GM10248 (cell line): ENCODE data around the gene EHBP1L1.

Experiments used
- CTCF ChIA-PET: fragments of 300-600 bp; sonication (Branson Sonifier 250); formaldehyde crosslinking; extraction: SDS; loops from one replicate; lab custom pipeline; 2021; ENCODE audit warnings: antibody characterized with exemption; lab: Yijun Ruan, JAX
- POLR2A ChIA-PET: fragments of 350-650 bp; sonication (Branson Sonifier 250); formaldehyde crosslinking; extraction: SDS; loops from one replicate; lab custom pipeline; 2020; ENCODE audit warnings: antibody characterized with exemption; lab: Yijun Ruan, JAX
- DNase-seq: peaks from one replicate; pipeline ENCODE4 v3.0.0; 2012; ENCODE audit errors: extremely low spot score
- TF ChIP-seq, protein P1 (sequence below): IDR thresholded peaks from 2 replicates; pipeline ENCODE4 v1.5.1; 2012; ENCODE audit warnings: mild to moderate bottlenecking, low read depth; ENCODE audit errors: extremely low read depth, missing control alignments, control extremely low read depth

Gene EHBP1L1

DNA sequence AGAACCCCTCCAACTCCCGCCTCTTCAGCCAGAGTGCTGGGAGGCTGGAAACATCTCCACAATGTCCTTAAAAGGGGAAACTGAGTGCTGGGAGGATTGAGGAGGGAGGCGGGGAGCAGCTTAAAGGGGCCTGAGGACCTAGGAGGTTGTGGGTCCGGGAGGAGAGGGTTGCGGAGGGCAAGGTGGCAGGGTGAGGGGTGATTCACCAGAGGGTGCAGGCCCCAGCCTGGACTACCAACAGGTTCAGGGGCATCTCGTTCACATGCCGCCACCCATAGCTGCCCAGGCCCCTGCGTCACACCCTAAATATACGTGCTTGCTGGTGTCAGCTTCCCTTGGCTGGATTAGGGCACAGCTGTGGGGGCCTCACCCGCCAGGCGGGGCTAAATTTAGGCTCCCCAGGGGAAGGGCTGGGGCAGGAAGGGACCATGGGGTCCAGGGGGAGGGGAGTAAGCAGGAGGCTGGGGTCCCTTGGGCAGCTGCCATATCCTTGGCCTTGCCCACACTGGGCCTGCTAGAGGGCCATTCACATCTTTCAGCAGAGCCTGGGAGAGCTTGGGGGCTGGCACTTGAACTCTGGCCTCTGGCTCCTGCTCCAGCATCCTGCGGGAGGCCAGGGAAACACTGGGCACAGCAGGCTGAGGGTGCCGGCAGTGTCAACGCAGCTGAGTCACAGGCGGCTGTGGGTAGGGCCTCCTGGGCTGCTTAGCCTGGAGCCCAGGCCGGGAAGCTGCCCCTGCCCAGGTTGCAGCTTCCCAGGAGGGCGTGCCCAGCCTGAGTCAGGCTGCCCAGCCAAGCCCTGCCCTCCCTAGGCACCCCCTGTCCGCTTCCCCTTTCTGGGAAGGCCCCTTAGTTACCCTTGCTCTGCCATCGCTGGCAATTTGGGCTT lies 1.3 kb downstream of the EHBP1L1 start:
- DNase-seq = no peak
- TF ChIP-seq, protein P1, sequence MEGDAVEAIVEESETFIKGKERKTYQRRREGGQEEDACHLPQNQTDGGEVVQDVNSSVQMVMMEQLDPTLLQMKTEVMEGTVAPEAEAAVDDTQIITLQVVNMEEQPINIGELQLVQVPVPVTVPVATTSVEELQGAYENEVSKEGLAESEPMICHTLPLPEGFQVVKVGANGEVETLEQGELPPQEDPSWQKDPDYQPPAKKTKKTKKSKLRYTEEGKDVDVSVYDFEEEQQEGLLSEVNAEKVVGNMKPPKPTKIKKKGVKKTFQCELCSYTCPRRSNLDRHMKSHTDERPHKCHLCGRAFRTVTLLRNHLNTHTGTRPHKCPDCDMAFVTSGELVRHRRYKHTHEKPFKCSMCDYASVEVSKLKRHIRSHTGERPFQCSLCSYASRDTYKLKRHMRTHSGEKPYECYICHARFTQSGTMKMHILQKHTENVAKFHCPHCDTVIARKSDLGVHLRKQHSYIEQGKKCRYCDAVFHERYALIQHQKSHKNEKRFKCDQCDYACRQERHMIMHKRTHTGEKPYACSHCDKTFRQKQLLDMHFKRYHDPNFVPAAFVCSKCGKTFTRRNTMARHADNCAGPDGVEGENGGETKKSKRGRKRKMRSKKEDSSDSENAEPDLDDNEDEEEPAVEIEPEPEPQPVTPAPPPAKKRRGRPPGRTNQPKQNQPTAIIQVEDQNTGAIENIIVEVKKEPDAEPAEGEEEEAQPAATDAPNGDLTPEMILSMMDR = no peak
- ChIA-PET CTCF (interaction anchor here (1.6 to 22.1 kb wide), 6 partner anchors 11 to 40 kb away, joined by 3 to 351 read pairs (median 10); partner anchors contain the start of genes KCNK7, MAP3K11 and PCNX3), POLR2A (interaction anchor here (0.9 to 2.4 kb wide), 5 partner anchors 9 to 154 kb away, joined by 3 to 9 read pairs (median 5); partner anchors contain the start of gene NEAT1)

DNA sequence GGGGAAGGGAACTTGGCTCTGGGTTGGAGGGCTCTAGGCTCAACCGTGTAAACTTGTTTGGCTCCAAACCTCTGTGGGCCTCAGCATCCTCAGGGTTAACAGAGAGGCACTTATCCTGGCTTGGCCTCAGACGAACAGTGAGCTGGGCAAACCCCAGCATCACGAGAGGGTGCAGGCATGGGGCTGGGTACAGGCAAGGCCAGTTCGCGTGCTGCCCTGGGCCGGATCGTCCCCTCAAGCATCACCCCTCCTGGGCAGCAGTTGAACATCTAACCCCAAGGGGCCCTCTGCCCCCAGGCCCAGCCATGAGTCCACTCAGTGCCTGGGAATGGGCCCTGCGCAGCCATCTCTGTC lies 1.9 kb downstream of the EHBP1L1 start:
- ChIA-PET POLR2A (interaction anchor here (1.9 kb wide), 1 partner anchor 72 kb away, joined by 9 read pairs; no protein-coding TSS in a partner anchor), CTCF (interaction anchor here (1.6 to 22.1 kb wide), 4 partner anchors 10 to 38 kb away, joined by 3 to 351 read pairs (median 35); partner anchors contain the start of genes KCNK7, MAP3K11 and PCNX3)
- TF ChIP-seq, protein P1 = no peak
- DNase-seq = no peak

DNA sequence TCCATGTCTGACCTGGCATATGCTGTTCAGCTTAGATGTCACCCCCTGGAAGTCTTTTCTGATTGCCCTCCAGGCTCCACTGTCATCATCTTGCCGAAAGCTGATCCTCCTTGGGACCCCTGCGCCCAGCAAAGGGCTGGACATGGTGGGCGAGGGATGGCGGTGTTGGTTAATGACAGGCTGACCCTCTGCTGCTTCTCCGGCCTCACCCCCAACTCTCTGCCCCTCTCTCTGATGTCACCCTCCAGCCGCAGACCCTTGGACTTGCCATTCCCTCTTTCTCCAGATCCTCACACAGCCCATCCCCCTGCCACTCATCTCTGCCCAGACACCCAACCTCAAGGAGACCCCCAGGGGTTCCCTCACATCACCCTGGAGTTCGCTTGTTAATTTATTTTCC lies 2.3 kb downstream of the EHBP1L1 start:
- ChIA-PET CTCF (interaction anchor here (1.6 to 22.1 kb wide), 3 partner anchors 10 to 39 kb away, joined by 3 to 351 read pairs (median 58); partner anchors contain the start of genes KCNK7, MAP3K11 and PCNX3), POLR2A (no interaction called here)
- TF ChIP-seq, protein P1 = no peak
- DNase-seq = no peak

DNA sequence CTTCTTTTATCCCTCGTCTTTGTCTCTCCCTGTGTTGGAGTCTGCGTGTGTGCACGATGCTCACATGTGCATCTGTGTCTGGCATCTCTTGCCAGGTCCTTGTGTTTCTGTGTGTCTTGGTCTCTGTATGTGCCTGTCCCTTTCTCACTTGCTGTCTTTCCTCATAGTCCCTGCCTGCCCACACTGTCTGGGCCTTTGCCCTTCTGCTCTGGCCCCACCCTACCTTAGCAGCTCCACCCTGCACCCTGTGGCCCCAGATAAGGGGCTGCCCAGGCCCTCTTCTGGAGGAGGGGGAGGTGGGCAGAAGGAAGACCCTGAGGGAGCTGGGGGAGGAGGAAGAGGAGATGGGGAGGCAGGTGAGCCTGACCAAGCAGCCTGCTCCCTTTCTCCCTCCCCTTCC lies 2.8 kb downstream of the EHBP1L1 start:
- POLR2A ChIA-PET = interaction anchor here (0.6 kb wide), 1 partner anchor 9 kb away, joined by 3 read pairs; no protein-coding TSS in a partner anchor
- CTCF ChIA-PET = interaction anchor here (1.6 to 22.1 kb wide), 2 partner anchors 25 to 39 kb away, joined by 3 to 351 read pairs; partner anchors contain the start of genes KCNK7, MAP3K11 and PCNX3
- no peak for DNase-seq
- TF ChIP-seq, protein P1 = no peak

DNA sequence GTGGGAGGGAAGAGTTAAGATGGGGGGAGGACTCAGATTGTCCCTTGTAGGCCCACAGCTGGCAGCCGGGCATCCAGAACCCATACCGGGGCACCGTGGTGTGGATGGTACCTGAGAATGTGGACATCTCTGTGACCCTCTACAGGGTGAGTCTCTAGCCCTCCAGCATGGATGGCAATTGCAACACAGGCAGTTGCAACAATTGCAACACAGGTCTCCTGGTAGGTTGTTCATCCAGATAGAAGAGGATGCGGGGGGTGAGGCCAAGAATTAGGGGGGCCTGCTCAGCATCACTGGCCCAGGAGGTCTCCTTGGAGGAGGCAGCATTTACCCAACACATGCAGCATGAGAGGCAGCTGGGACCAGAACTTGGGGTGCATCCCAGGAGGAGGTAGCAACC lies 3.4 kb downstream of the EHBP1L1 start:
- ChIA-PET CTCF (interaction anchor here (1.1 to 22.1 kb wide), 2 partner anchors 9 to 24 kb away, joined by 4 to 351 read pairs; partner anchors contain the start of genes KCNK7, MAP3K11 and PCNX3), POLR2A (interaction anchor here (0.6 kb wide), 1 partner anchor 8 kb away, joined by 3 read pairs; no protein-coding TSS in a partner anchor)
- DNase-seq = no peak
- TF ChIP-seq, protein P1 = no peak

DNA sequence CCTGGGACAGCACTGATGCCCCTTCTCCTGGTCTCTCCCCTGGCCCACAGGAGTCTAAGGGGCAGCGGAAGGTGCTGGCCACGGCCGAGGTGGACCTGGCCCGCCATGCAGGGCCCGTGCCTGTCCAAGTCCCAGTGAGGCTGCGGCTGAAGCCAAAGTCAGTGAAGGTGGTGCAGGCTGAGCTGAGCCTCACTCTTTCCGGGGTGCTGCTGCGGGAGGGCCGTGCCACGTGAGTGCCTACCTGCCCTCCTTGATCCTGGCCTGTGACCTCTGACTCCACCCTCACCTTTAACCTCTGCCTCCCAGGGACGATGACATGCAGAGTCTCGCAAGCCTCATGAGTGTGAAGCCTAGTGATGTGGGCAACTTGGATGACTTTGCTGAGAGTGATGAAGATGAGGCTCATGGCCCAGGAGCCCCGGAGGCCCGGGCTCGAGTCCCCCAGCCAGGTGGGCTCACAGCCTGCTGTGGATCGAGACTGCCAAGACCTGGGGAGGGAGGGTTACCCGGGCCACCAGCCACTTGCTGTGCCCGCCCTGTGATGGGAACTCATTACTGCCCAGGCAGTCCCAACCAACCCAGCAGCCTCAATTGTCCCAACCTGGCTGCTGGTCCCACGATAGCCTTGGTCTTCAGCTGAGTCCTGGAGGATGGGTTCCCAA lies 4.3 kb downstream of the EHBP1L1 start:
- no peak for DNase-seq
- ChIA-PET POLR2A (no interaction called here), CTCF (interaction anchor here (1.1 to 22.1 kb wide), 3 partner anchors 8 to 23 kb away, joined by 4 to 351 read pairs (median 14); partner anchors contain the start of genes FAM89B, KCNK7, MAP3K11 and PCNX3)
- TF ChIP-seq, protein P1 = no peak
